OCI-LY3 (cell line): ENCODE data around the gene CUBN.

Source experiments
- H2AFZ ChIP-seq: fragments of 200-600, 300-600 bp; shearing (Covaris generic); 2 replicates; pipeline ENCODE4 v1.6.0; 2014; ENCODE audit warnings: antibody characterized with exemption, low read depth, low read length
- H3K27ac ChIP-seq: fragments of 200-600, 300-600 bp; sonication (generic); 2 replicates; pipeline ENCODE4 v1.5.1; 2014; ENCODE audit warnings: mild to moderate bottlenecking, low read length, moderate library complexity, mixed read lengths
- H3K27me3 ChIP-seq: fragments of 200-600, 300-600 bp; sonication (generic); 2 replicates; pipeline ENCODE4 v1.6.1; 2014; ENCODE audit warnings: low read depth, low read length, mixed read lengths
- H3K36me3 ChIP-seq: fragments of 200-600, 300-600 bp; sonication (generic); replicated peaks from 2 replicates; pipeline ENCODE3; 2014; ENCODE audit warnings: low read depth, low read length, mixed read lengths
- H3K4me1 ChIP-seq: fragments of 300-600, 200-600 bp; sonication (generic); 2 replicates; pipeline ENCODE4 v1.6.1; 2014; ENCODE audit warnings: low read length, mixed read lengths
- H3K4me2 ChIP-seq: fragments of 200-600, 300-600 bp; sonication (generic); 2 replicates; pipeline ENCODE4 v1.6.1; 2014; ENCODE audit warnings: low read length, mixed read lengths
- H3K4me3 ChIP-seq: fragments of 300-600, 200-600 bp; sonication (generic); 2 replicates; pipeline ENCODE4 v1.5.1; 2014; ENCODE audit warnings: antibody characterized with exemption, mild to moderate bottlenecking, low read length, moderate library complexity
- H3K79me2 ChIP-seq: fragments of 300-600, 200-600 bp; shearing (Covaris generic); 2 replicates; pipeline ENCODE4 v1.6.1; 2014; ENCODE audit warnings: mild to moderate bottlenecking, low read length, mixed read lengths
- H3K9ac ChIP-seq: fragments of 300-600, 200-600 bp; shearing (Covaris generic); 2 replicates; pipeline ENCODE4 v1.6.0; 2014; ENCODE audit warnings: mild to moderate bottlenecking, low read length, moderate library complexity
- H3K9me3 ChIP-seq: fragments of 200-600, 300-600 bp; shearing (Covaris generic); 2 replicates; pipeline ENCODE4 v1.6.1; 2014; ENCODE audit warnings: low read length, mixed read lengths; ENCODE audit not compliant: insufficient read depth
- H4K20me1 ChIP-seq: fragments of 200-600, 300-600 bp; sonication (generic); 2 replicates; pipeline ENCODE4 v1.6.1; 2016; ENCODE audit warnings: low read length, mixed read lengths; ENCODE audit not compliant: insufficient read depth
- CTCF ChIP-seq: fragments of 200-600, 300-600 bp; sonication (generic); IDR thresholded peaks from 2 replicates; pipeline ENCODE4 v1.5.1; 2014; ENCODE audit warnings: antibody characterized with exemption, low read length, low read depth
- EZH2phosphoT487 ChIP-seq: fragments of 200-600 bp; shearing (Covaris generic); IDR thresholded peaks from 2 replicates; pipeline ENCODE4 v1.6.1; 2018; ENCODE audit warnings: antibody characterized with exemption, mixed run types, low read depth

Gene CUBN

GRCh38 chr10:17029581-17030271, 99.9 kb downstream of the CUBN start:
- Histone ChIP-seq H3K36me3 (no peaks in the 10 kb centered on the region), H3K27ac (no peak overlapping the region), H4K20me1 (no peaks in the 10 kb centered on the region), H3K4me1 (0 out of 2 replicates have a peak, but pooled peaks cover 3% of the 10 kb centered on the region), H3K4me3 (no peak overlapping the region), H3K4me2 (no peak overlapping the region), H2AFZ (no peak overlapping the region), H3K9me3 (no peaks in the 10 kb centered on the region), H3K79me2 (no peaks in the 10 kb centered on the region), H3K9ac (no peak overlapping the region), H3K27me3 (no peaks in the 10 kb centered on the region)
- no peak for TF ChIP-seq EZH2phosphoT487
- no peak for TF ChIP-seq CTCF

GRCh38 chr10:17029239-17029580, 100.4 kb downstream of the CUBN start:
- Histone ChIP-seq H3K27ac (no peak overlapping the region), H3K36me3 (no peaks in the 10 kb centered on the region), H3K4me1 (0 out of 2 replicates have a peak, but pooled peaks cover 3% of the 10 kb centered on the region), H3K4me3 (no peak overlapping the region), H3K9ac (no peak overlapping the region), H3K9me3 (no peaks in the 10 kb centered on the region), H4K20me1 (no peaks in the 10 kb centered on the region), H3K4me2 (no peak overlapping the region), H2AFZ (no peak overlapping the region), H3K79me2 (no peaks in the 10 kb centered on the region), H3K27me3 (no peaks in the 10 kb centered on the region)
- TF ChIP-seq CTCF, result no peak

GRCh38 chr10:17028798-17029197, 100.8 kb downstream of the CUBN start:
- no peaks in the 10 kb centered on the region for H3K36me3 ChIP-seq
- no peak overlapping the region for H3K4me3 ChIP-seq
- no peaks in the 10 kb centered on the region for H3K27me3 ChIP-seq
- H3K4me1 ChIP-seq, result peaks cover 7% of the 10 kb centered on the region
- H3K9me3 ChIP-seq, result no peaks in the 10 kb centered on the region
- no peak overlapping the region for H2AFZ ChIP-seq
- no peaks in the 10 kb centered on the region for H4K20me1 ChIP-seq
- no peak overlapping the region for H3K27ac ChIP-seq
- no peak for TF ChIP-seq EZH2phosphoT487
- TF ChIP-seq CTCF, result no peak
- no peak overlapping the region for H3K9ac ChIP-seq
- no peak overlapping the region for H3K4me2 ChIP-seq
- H3K79me2 ChIP-seq, result no peaks in the 10 kb centered on the region

GRCh38 chr10:17026686-17027485, 102.7 kb downstream of the CUBN start:
- no peaks in the 10 kb centered on the region for H4K20me1 ChIP-seq
- no peak overlapping the region for H3K4me3 ChIP-seq
- no peaks in the 10 kb centered on the region for H3K79me2 ChIP-seq
- H3K27me3 ChIP-seq, result no peaks in the 10 kb centered on the region
- no peak overlapping the region for H2AFZ ChIP-seq
- H3K9ac ChIP-seq, result no peak overlapping the region
- TF ChIP-seq CTCF (no peak), EZH2phosphoT487 (no peak)
- H3K4me1 ChIP-seq, result peaks cover 18% of the 10 kb centered on the region
- no peak overlapping the region for H3K27ac ChIP-seq
- no peak overlapping the region for H3K4me2 ChIP-seq
- H3K36me3 ChIP-seq, result no peaks in the 10 kb centered on the region
- no peaks in the 10 kb centered on the region for H3K9me3 ChIP-seq
